MCF 10A (cell line): ENCODE results near the gene RGR. TPM values are rescaled to one million over a fixed set of nuclear protein-coding genes. Genes with fewer than 3 reads are reported as not detected.

ENCODE experiments used
- BruUV-seq: library from RNA; stranded (reverse); fragments of 400-500 nt; replicated peaks from 2 replicates; lab custom pipeline; 2021; lab: Mats Ljungman, UMichigan
- CTCF ChIA-PET: fragments of 300-600 bp; sonication (Branson Sonifier 250); formaldehyde crosslinking; extraction: SDS; loops from one replicate; lab custom pipeline; 2021; ENCODE audit warnings: antibody characterized with exemption, inconsistent platforms; lab: Yijun Ruan, JAX
- POLR2A ChIA-PET: fragments of 300-600, 350-650 bp; sonication (Branson Sonifier 250); formaldehyde crosslinking; extraction: SDS; loops from one replicate; lab custom pipeline; 2020; ENCODE audit warnings: antibody characterized with exemption, inconsistent platforms; lab: Yijun Ruan, JAX
- DNase-seq: peaks from one replicate; pipeline ENCODE4 v3.0.0-alpha.2; 2018; ENCODE audit not compliant: unreplicated experiment
- H3K27ac Mint-ChIP-seq: one replicate; pipeline ENCODE4 v1.8.0; 2022; ENCODE audit warnings: mild to moderate bottlenecking, low read depth, mixed read lengths; ENCODE audit not compliant: unreplicated experiment
- H3K27me3 Mint-ChIP-seq: one replicate; pipeline ENCODE4 v1.8.0; 2022; ENCODE audit warnings: mixed read lengths; ENCODE audit not compliant: insufficient read depth, unreplicated experiment
- H3K36me3 Mint-ChIP-seq: one replicate; pipeline ENCODE4 v1.8.0; 2022; ENCODE audit warnings: mild to moderate bottlenecking, moderate library complexity, mixed read lengths; ENCODE audit not compliant: insufficient read depth, unreplicated experiment
- H3K4me1 Mint-ChIP-seq: one replicate; pipeline ENCODE4 v1.8.0; 2022; ENCODE audit warnings: mixed read lengths; ENCODE audit not compliant: insufficient read depth, unreplicated experiment
- H3K4me3 Mint-ChIP-seq: one replicate; pipeline ENCODE4 v1.8.0; 2022; ENCODE audit warnings: mild to moderate bottlenecking, moderate library complexity, mixed read lengths; ENCODE audit not compliant: unreplicated experiment
- H3K9me3 Mint-ChIP-seq: one replicate; pipeline ENCODE4 v1.8.0; 2022; ENCODE audit warnings: mixed read lengths; ENCODE audit not compliant: unreplicated experiment
- CTCF ChIP-seq: fragments of 200-600 bp; IDR thresholded peaks from one replicate; pipeline ENCODE4 v1.8.0; 2022; ENCODE audit warnings: antibody characterized with exemption, mild to moderate bottlenecking; ENCODE audit not compliant: unreplicated experiment
- intact Hi-C: fragments of 100-400 bp; cut with micrococcal nuclease; formaldehyde crosslinking; loops from 2 replicates; pipeline ENCODE4 v1.14.1; 2022
- total RNA-seq: library from RNA; stranded (reverse); gene quantifications from 2 replicates; pipeline ENCODE4 v1.2.3, GENCODE V29; 2022

The RGR gene
- total RNA-seq, 1 experiment from 2014 or later, result not detected

GRCh38 chr10:84227810-84228209, 17.0 kb upstream of the RGR start:
- H3K27me3 Mint-ChIP-seq, result peaks cover 39% of the 10 kb centered on the region
- POLR2A ChIA-PET, result no interaction called here
- no peaks in the 10 kb centered on the region for H3K36me3 Mint-ChIP-seq
- DNase-seq, result no peak
- TF ChIP-seq CTCF, result no peak
- no peak overlapping the region for H3K27ac Mint-ChIP-seq
- BruUV-seq, result no TSS peak
- CTCF ChIA-PET, result interaction anchor here (1.5 kb wide), 1 partner anchor 14 kb away, joined by 3 read pairs; no protein-coding TSS in a partner anchor
- H3K4me3 Mint-ChIP-seq, result no peak overlapping the region
- intact Hi-C loops, result no loop called here
- H3K9me3 Mint-ChIP-seq, result no peaks in the 10 kb centered on the region
- peaks cover 4% of the 10 kb centered on the region for H3K4me1 Mint-ChIP-seq

GRCh38 chr10:84230359-84230758, 14.5 kb upstream of the RGR start:
- DNase-seq, result no peak
- H3K9me3 Mint-ChIP-seq, result no peaks in the 10 kb centered on the region

GRCh38 chr10:84232376-84232775, 12.5 kb upstream of the RGR start:
- Mint-ChIP-seq H3K4me3 (no peak overlapping the region), H3K4me1 (peaks cover 4% of the 10 kb centered on the region), H3K27me3 (peaks cover 16% of the 10 kb centered on the region), H3K27ac (no peak overlapping the region), H3K9me3 (no peaks in the 10 kb centered on the region), H3K36me3 (no peaks in the 10 kb centered on the region)
- POLR2A ChIA-PET, result no interaction called here
- CTCF ChIA-PET, result interaction anchor here (0.8 to 1.0 kb wide), 2 partner anchors 84 to 1386 kb away, joined by 3 to 4 read pairs; no protein-coding TSS in a partner anchor
- no peak for DNase-seq
- BruUV-seq, result no TSS peak
- no peak for TF ChIP-seq CTCF
- intact Hi-C loops, result no loop called here

More at GRCh38 chr10:84230359-84230758, 14.5 kb upstream of the RGR start:
- Mint-ChIP-seq H3K27me3 (peaks cover 35% of the 10 kb centered on the region), H3K4me3 (no peak overlapping the region), H3K4me1 (peaks cover 4% of the 10 kb centered on the region), H3K36me3 (no peaks in the 10 kb centered on the region), H3K27ac (no peak overlapping the region)
- ChIA-PET POLR2A (interaction anchor here (0.9 kb wide), 1 partner anchor 15 kb away, joined by 3 read pairs; no protein-coding TSS in a partner anchor), CTCF (no interaction called here)
- TF ChIP-seq CTCF, result no peak
- intact Hi-C loops, result no loop called here
- BruUV-seq, result no TSS peak

- Mint-ChIP-seq H3K27me3 (peaks cover 4% of the 10 kb centered on the region), H3K9me3 (no peaks in the 10 kb centered on the region), H3K4me3 (no peak overlapping the region), H3K4me1 (peaks cover 4% of the 10 kb centered on the region), H3K27ac (no peak overlapping the region), H3K36me3 (no peaks in the 10 kb centered on the region)
- intact Hi-C loops, result no loop called here
- POLR2A ChIA-PET, result no interaction called here
- no TSS peak for BruUV-seq
- TF ChIP-seq CTCF, result no peak
- CTCF ChIA-PET, result interaction anchor here (1.3 kb wide), 2 partner anchors 8 to 23 kb away, joined by 3 to 7 read pairs; no protein-coding TSS in a partner anchor
- DNase-seq, result no peak
Observed at GRCh38 chr10:84233940-84234339, 10.9 kb upstream of the RGR start.
